ENCODE data around the gene DNM3. TPM values are rescaled to one million over a fixed set of nuclear protein-coding genes. Genes with fewer than 3 reads are reported as not detected.

The DNM3 gene
- total RNA-seq, 2 experiments from 2014 or later, result 1.6 to 1.8 TPM

DNA sequence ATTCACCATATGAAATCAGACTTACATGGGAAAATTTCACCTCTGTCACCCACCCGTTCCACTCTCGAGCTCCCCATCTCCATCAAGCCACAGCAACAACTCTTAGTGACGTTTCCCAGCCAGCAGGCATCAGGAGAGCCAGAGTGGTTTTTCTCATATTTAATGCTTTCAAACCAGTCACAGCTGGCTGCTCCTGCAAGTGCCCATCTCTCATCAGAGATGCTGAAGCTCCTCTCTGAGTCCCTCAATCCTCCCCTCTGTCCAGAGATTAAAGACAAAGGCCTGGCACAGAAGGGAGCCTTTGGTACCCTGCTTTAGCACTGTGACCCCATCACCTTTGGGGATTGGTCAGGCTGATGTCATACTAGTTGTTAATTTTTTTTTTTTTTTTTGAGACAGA lies 277.3 kb downstream of the DNM3 start:
- ATAC-seq (ENCODE audit: poor library complexity), result no peak
- TF ChIP-seq, protein P1, sequence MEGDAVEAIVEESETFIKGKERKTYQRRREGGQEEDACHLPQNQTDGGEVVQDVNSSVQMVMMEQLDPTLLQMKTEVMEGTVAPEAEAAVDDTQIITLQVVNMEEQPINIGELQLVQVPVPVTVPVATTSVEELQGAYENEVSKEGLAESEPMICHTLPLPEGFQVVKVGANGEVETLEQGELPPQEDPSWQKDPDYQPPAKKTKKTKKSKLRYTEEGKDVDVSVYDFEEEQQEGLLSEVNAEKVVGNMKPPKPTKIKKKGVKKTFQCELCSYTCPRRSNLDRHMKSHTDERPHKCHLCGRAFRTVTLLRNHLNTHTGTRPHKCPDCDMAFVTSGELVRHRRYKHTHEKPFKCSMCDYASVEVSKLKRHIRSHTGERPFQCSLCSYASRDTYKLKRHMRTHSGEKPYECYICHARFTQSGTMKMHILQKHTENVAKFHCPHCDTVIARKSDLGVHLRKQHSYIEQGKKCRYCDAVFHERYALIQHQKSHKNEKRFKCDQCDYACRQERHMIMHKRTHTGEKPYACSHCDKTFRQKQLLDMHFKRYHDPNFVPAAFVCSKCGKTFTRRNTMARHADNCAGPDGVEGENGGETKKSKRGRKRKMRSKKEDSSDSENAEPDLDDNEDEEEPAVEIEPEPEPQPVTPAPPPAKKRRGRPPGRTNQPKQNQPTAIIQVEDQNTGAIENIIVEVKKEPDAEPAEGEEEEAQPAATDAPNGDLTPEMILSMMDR (IDR thresholded peaks at IDR 0.05), result no peak
- Histone ChIP-seq H3K27ac (ENCODE audit: low read depth in 1 of 2, low read length in 2 of 2) (no peak overlapping the region), H3K9me3 (ENCODE audit: control insufficient read depth in 1 of 2, insufficient read depth in 1 of 2, low read length in 2 of 2) (no peaks in the 10 kb centered on the region), H3K4me3 (ENCODE audit: low read length) (no peak overlapping the region), H3K27me3 (ENCODE audit: control insufficient read depth in 1 of 2, insufficient read depth in 2 of 2, low read length in 2 of 2) (no peaks in the 10 kb centered on the region), H3K4me1 (ENCODE audit: insufficient read depth, low read length) (peaks cover 9% of the 10 kb centered on the region), H3K36me3 (ENCODE audit: insufficient read depth, low read length) (no peaks in the 10 kb centered on the region)
- intact Hi-C loops (cut with DNase I, micrococcal nuclease), result no loop called here
- Mint-ChIP-seq H3K27me3 (no peaks in the 10 kb centered on the region), H3K9me3 (no peaks in the 10 kb centered on the region), H3K4me1 (ENCODE audit: low read depth) (peaks cover 25% of the 10 kb centered on the region), H3K4me3 (no peak overlapping the region), H3K36me3 (ENCODE audit: low read depth) (no peaks in the 10 kb centered on the region), H3K27ac (no peak overlapping the region)
- no peak for DNase-seq
- ChIA-PET POLR2A (interaction anchor here (1.2 kb wide), 1 partner anchor 10 kb away, joined by 3 read pairs; no protein-coding TSS in a partner anchor), CTCF (no interaction called here)

DNA sequence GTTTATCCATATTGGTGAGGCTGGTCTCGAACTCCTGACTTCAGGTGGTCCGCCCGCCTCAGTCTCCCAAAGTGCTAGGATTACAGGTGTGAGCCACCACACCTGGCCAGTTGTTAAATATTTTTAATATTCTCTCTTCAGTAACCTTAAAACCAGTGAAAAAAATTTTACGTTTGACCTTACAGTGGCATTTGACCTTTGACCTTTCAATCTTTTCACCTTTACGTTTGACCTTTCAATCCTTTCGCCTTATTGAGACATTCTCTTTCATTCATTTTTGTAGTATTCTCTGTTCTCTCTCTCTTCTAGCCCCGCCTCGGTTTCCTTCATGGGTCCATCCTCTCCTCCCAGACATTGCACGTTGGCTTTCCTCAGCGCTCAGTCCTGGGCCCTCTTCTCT lies 277.9 kb downstream of the DNM3 start:
- Histone ChIP-seq H3K36me3 (ENCODE audit: insufficient read depth, low read length) (no peaks in the 10 kb centered on the region), H3K9me3 (ENCODE audit: control insufficient read depth in 1 of 2, insufficient read depth in 1 of 2, low read length in 2 of 2) (no peaks in the 10 kb centered on the region), H3K4me1 (ENCODE audit: insufficient read depth, low read length) (peaks cover 9% of the 10 kb centered on the region), H3K27me3 (ENCODE audit: control insufficient read depth in 1 of 2, insufficient read depth in 2 of 2, low read length in 2 of 2) (no peaks in the 10 kb centered on the region), H3K27ac (ENCODE audit: low read depth in 1 of 2, low read length in 2 of 2) (no peak overlapping the region), H3K4me3 (ENCODE audit: low read length) (no peak overlapping the region)
- H3K4me3 Mint-ChIP-seq, result no peak overlapping the region
- H3K27me3 Mint-ChIP-seq, result no peaks in the 10 kb centered on the region
- TF ChIP-seq, protein P1 (IDR thresholded peaks at IDR 0.05), result no peak
- ChIA-PET POLR2A (no interaction called here), CTCF (no interaction called here)
- no peak overlapping the region for H3K27ac Mint-ChIP-seq
- no peaks in the 10 kb centered on the region for H3K36me3 Mint-ChIP-seq (ENCODE audit: low read depth)
- ATAC-seq (ENCODE audit: poor library complexity) (no peak), DNase-seq (no peak)
- H3K4me1 Mint-ChIP-seq (ENCODE audit: low read depth), result peaks cover 25% of the 10 kb centered on the region
- intact Hi-C loops (cut with DNase I, micrococcal nuclease), result no loop called here
- no peaks in the 10 kb centered on the region for H3K9me3 Mint-ChIP-seq

DNA sequence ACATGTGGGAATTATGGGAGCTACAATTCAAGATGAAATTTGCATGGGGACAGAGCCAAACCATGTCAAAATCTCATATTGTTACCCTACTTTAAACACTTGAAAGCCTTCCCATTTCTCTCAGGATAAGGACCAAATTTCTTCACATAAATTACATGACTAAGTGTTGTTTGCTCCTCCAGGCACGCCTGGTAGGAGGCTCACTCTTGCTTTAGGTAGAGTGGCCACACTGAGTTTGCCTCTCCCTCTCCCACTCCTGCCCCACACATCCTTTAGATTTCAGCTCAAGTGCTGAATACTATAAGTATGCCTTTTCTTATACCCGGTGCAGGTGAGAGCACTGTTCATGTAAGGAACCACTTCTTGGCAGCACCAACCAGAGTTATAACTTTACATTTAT lies 279.1 kb downstream of the DNM3 start:
- H3K4me3 Mint-ChIP-seq, result no peak overlapping the region
- intact Hi-C loops (cut with DNase I, micrococcal nuclease), result no loop called here
- H3K4me3 ChIP-seq (ENCODE audit: low read length), result no peak overlapping the region
- no peaks in the 10 kb centered on the region for H3K9me3 Mint-ChIP-seq
- no peaks in the 10 kb centered on the region for H3K9me3 ChIP-seq (ENCODE audit: control insufficient read depth in 1 of 2, insufficient read depth in 1 of 2, low read length in 2 of 2)
- peaks cover 25% of the 10 kb centered on the region for H3K4me1 Mint-ChIP-seq (ENCODE audit: low read depth)
- no peaks in the 10 kb centered on the region for H3K36me3 ChIP-seq (ENCODE audit: insufficient read depth, low read length)
- no peak overlapping the region for H3K27ac ChIP-seq (ENCODE audit: low read depth in 1 of 2, low read length in 2 of 2)
- H3K36me3 Mint-ChIP-seq (ENCODE audit: low read depth), result no peaks in the 10 kb centered on the region
- ATAC-seq (ENCODE audit: poor library complexity) (no peak), DNase-seq (no peak)
- H3K27me3 ChIP-seq (ENCODE audit: control insufficient read depth in 1 of 2, insufficient read depth in 2 of 2, low read length in 2 of 2), result no peaks in the 10 kb centered on the region
- TF ChIP-seq, protein P1 (IDR thresholded peaks at IDR 0.05), result no peak
- no peak overlapping the region for H3K27ac Mint-ChIP-seq
- peaks cover 9% of the 10 kb centered on the region for H3K4me1 ChIP-seq (ENCODE audit: insufficient read depth, low read length)
- no peaks in the 10 kb centered on the region for H3K27me3 Mint-ChIP-seq
- CTCF ChIA-PET, result no interaction called here
- POLR2A ChIA-PET, result no interaction called here

Measured in CD4-positive, alpha-beta T cell (primary cell).